Psoas muscle (tissue), 8 donors: ENCODE results near the gene KRTDAP. TPM values are rescaled to one million over a fixed set of nuclear protein-coding genes. Genes with fewer than 3 reads are reported as not detected.

ENCODE experiments used
- ATAC-seq, 4 donors: fragments of 200-7000 bp; cut with Tn5 transposase; one replicate each; pipeline ENCODE4 v1.9.1; 2020; ENCODE audit warnings: moderate library complexity in 3 of 4, mild to moderate bottlenecking in 2 of 4
- DNase-seq, 2 donors: peaks; one replicate each; pipeline ENCODE4 v3.0.0-alpha.2; 2020
- H3K27ac ChIP-seq: fragments of 200-600 bp; one replicate; pipeline ENCODE4 v1.8.0; 2022
- H3K27me3 ChIP-seq, 3 donors: fragments of 200-600 bp in 1 of 3; one replicate each; pipeline versions ENCODE4 v1.6.1 to v1.8.0; 2013 to 2022; ENCODE audit warnings: low read length in 2 of 3, mild to moderate bottlenecking in 2 of 3, moderate library complexity in 1 of 3; ENCODE audit not compliant: insufficient read depth in 3 of 3
- H3K36me3 ChIP-seq, 2 donors: fragments of 200-600 bp in 1 of 2; one replicate each; pipeline versions ENCODE4 v1.6.1 to v1.8.0; 2013 to 2022; ENCODE audit warnings: low read depth in 1 of 2, mild to moderate bottlenecking in 1 of 2, moderate library complexity in 1 of 2; ENCODE audit not compliant: insufficient read depth in 1 of 2
- H3K4me1 ChIP-seq: fragments of 200-600 bp; one replicate; pipeline ENCODE4 v1.8.0; 2022
- H3K4me3 ChIP-seq: fragments of 200-600 bp; one replicate; pipeline ENCODE4 v1.8.0; 2022; ENCODE audit warnings: mild to moderate bottlenecking
- H3K9me3 ChIP-seq: fragments of 200-600 bp; one replicate; pipeline ENCODE4 v1.8.0; 2022
- CTCF ChIP-seq: fragments of 200-600 bp; IDR thresholded peaks from one replicate; pipeline ENCODE4 v1.8.0; 2022; ENCODE audit warnings: antibody characterized with exemption
- WGBS, 3 donors: extraction: QIAGEN DNeasy Blood & Tissue Kit; methylation state at CpG; one replicate each; pipeline versions ENCODE4 v1.1.6 to v1.1.7; 2013; 5-methylcytosine and 5-hydroxymethylcytosine counted together
- intact Hi-C, 2 donors: fragments of 100-400 bp; cut with DNase I; formaldehyde crosslinking; loops; one replicate each; pipeline versions ENCODE4 v1.11.0 to v1.14.2; 2022
- polyA plus RNA-seq, 3 donors: library from polyadenylated mRNA; stranded (reverse); fragments of 200-250 nt; gene quantifications; one replicate each; pipeline ENCODE4 v1.2.3, GENCODE V29; 2013
- total RNA-seq, 4 donors: library from RNA; stranded (reverse); fragmentation: NEBNext Ultra II Directional in 2 of 4; extraction: Animal tissue kit (Norgen Biotek cat#: 25700) in 2 of 4; gene quantifications; one replicate each; pipeline versions ENCODE4 v1.2.1 to v1.2.4, GENCODE V29; 2021 to 2023
- donor health status: healthy with polysubstance abuse.
- donor health status: DM: no; HTN: no; CAD: no; lungs with moderate emphysema.
- donor health status: Bipolar disorder and iron deficiency.
- donor health status: healthy.
- donor health status: DM: yes; HTN: yes; CAD: no.
- donor health status: DM: no; HTN: no; CAD: no.
- donor health status: DM: no; HTN: no; CAD: no.
- donor health status: DM: yes; HTN: yes; CAD: no.

KRTDAP gene
- total and polyA plus RNA-seq, 7 donors = not detected

- Histone ChIP-seq H3K9me3 (no peaks in the 10 kb centered on the region), H3K27ac (no peak overlapping the region), H3K36me3 (no peaks in the 10 kb centered on the region), H3K4me1 (peaks cover 5% of the 10 kb centered on the region), H3K27me3 (no peaks in the 10 kb centered on the region), H3K4me3 (no peak overlapping the region)
- TF ChIP-seq CTCF = no peak
- no peak for ATAC-seq
- WGBS, 3 donors = 91 to 94% (median 93%) methylated on average over 5 of the region's 5 CpGs
- intact Hi-C loops = no loop called here
- DNase-seq = no peak
Measured at GRCh38 chr19:35457173-35457572, 33.1 kb downstream of the KRTDAP start.

GRCh38 chr19:35455616-35456201 is 34.6 kb downstream of the KRTDAP start:
- no peaks in the 10 kb centered on the region for H3K9me3 ChIP-seq
- H3K4me3 ChIP-seq = no peak overlapping the region
- no peak for ATAC-seq
- 60 to 73% (median 69%) methylated on average over 3 of the region's 3 CpGs for WGBS, 3 donors
- no peaks in the 10 kb centered on the region for H3K27me3 ChIP-seq
- no peak overlapping the region for H3K27ac ChIP-seq
- TF ChIP-seq CTCF = no peak
- H3K36me3 ChIP-seq = no peaks in the 10 kb centered on the region
- peaks cover 5% of the 10 kb centered on the region for H3K4me1 ChIP-seq
- intact Hi-C loops = no loop called here
- DNase-seq = no peak

GRCh38 chr19:35454663-35455062 is 35.6 kb downstream of the KRTDAP start:
- Histone ChIP-seq H3K27ac (no peak overlapping the region), H3K36me3 (no peaks in the 10 kb centered on the region), H3K4me3 (no peak overlapping the region), H3K9me3 (no peaks in the 10 kb centered on the region), H3K4me1 (peaks cover 5% of the 10 kb centered on the region), H3K27me3 (no peaks in the 10 kb centered on the region)
- 86 to 89% (median 88%) methylated on average over 2 of the region's 2 CpGs for WGBS, 3 donors
- ATAC-seq = no peak
- DNase-seq = no peak
- intact Hi-C loops = no loop called here
- no peak for TF ChIP-seq CTCF

GRCh38 chr19:35451338-35452096 is 38.7 kb downstream of the KRTDAP start:
- ATAC-seq (no peak), DNase-seq (no peak)
- Histone ChIP-seq H3K36me3 (no peaks in the 10 kb centered on the region), H3K27me3 (peaks cover 0 to 3% (median 0%) of the 10 kb centered on the region in 3 donors), H3K4me3 (no peak overlapping the region), H3K9me3 (no peaks in the 10 kb centered on the region), H3K4me1 (no peaks in the 10 kb centered on the region), H3K27ac (no peak overlapping the region)
- TF ChIP-seq CTCF = no peak
- intact Hi-C loops = no loop called here
- WGBS, 3 donors = 81 to 85% (median 85%) methylated on average over 7 of the region's 7 CpGs
